Psoas muscle (tissue), 8 donors: ENCODE measurements around the gene GP1BA. TPM values are rescaled to one million over a fixed set of nuclear protein-coding genes. Genes with fewer than 3 reads are reported as not detected.

Experiments used
- ATAC-seq, 4 donors: fragments of 200-7000 bp; cut with Tn5 transposase; one replicate each; pipeline ENCODE4 v1.9.1; 2020; ENCODE audit warnings: moderate library complexity in 3 of 4, mild to moderate bottlenecking in 2 of 4
- DNase-seq, 2 donors: peaks; one replicate each; pipeline ENCODE4 v3.0.0-alpha.2; 2020
- H3K27ac ChIP-seq: fragments of 200-600 bp; one replicate; pipeline ENCODE4 v1.8.0; 2022
- H3K27me3 ChIP-seq, 3 donors: fragments of 200-600 bp in 1 of 3; one replicate each; pipeline versions ENCODE4 v1.6.1 to v1.8.0; 2013 to 2022; ENCODE audit warnings: low read length in 2 of 3, mild to moderate bottlenecking in 2 of 3, moderate library complexity in 1 of 3; ENCODE audit not compliant: insufficient read depth in 3 of 3
- H3K36me3 ChIP-seq, 2 donors: fragments of 200-600 bp in 1 of 2; one replicate each; pipeline versions ENCODE4 v1.6.1 to v1.8.0; 2013 to 2022; ENCODE audit warnings: low read depth in 1 of 2, mild to moderate bottlenecking in 1 of 2, moderate library complexity in 1 of 2; ENCODE audit not compliant: insufficient read depth in 1 of 2
- H3K4me1 ChIP-seq: fragments of 200-600 bp; one replicate; pipeline ENCODE4 v1.8.0; 2022
- H3K4me3 ChIP-seq: fragments of 200-600 bp; one replicate; pipeline ENCODE4 v1.8.0; 2022; ENCODE audit warnings: mild to moderate bottlenecking
- H3K9me3 ChIP-seq: fragments of 200-600 bp; one replicate; pipeline ENCODE4 v1.8.0; 2022
- CTCF ChIP-seq: fragments of 200-600 bp; IDR thresholded peaks from one replicate; pipeline ENCODE4 v1.8.0; 2022; ENCODE audit warnings: antibody characterized with exemption
- WGBS, 3 donors: extraction: QIAGEN DNeasy Blood & Tissue Kit; methylation state at CpG; one replicate each; pipeline versions ENCODE4 v1.1.6 to v1.1.7; 2013; 5-methylcytosine and 5-hydroxymethylcytosine counted together
- intact Hi-C, 2 donors: fragments of 100-400 bp; cut with DNase I; formaldehyde crosslinking; loops; one replicate each; pipeline versions ENCODE4 v1.11.0 to v1.14.2; 2022
- polyA plus RNA-seq, 3 donors: library from polyadenylated mRNA; stranded (reverse); fragments of 200-250 nt; gene quantifications; one replicate each; pipeline ENCODE4 v1.2.3, GENCODE V29; 2013
- total RNA-seq, 4 donors: library from RNA; stranded (reverse); fragmentation: NEBNext Ultra II Directional in 2 of 4; extraction: Animal tissue kit (Norgen Biotek cat#: 25700) in 2 of 4; gene quantifications; one replicate each; pipeline versions ENCODE4 v1.2.1 to v1.2.4, GENCODE V29; 2021 to 2023
- donor health status: healthy with polysubstance abuse.
- donor health status: DM: no; HTN: no; CAD: no; lungs with moderate emphysema.
- donor health status: Bipolar disorder and iron deficiency.
- donor health status: healthy.
- donor health status: DM: yes; HTN: yes; CAD: no.
- donor health status: DM: no; HTN: no; CAD: no.
- donor health status: DM: no; HTN: no; CAD: no.
- donor health status: DM: yes; HTN: yes; CAD: no.

The GP1BA gene
- total and polyA plus RNA-seq, 7 donors: 0.04 to 0.10 (median 0.05) TPM; not detected in 4

- H3K9me3 ChIP-seq: no peaks in the 10 kb centered on the region
- intact Hi-C loops: loop anchor here (5.0 to 10.0 kb wide), 3 partner anchors 163 to 335 kb away; partner anchors contain the start of genes ARRB2 (in 1 of the 2) and GGT6 (in 1 of the 2)
- ATAC-seq: peak; percentile 30 to 60 (median 47)
- DNase-seq: peak; percentile 78 to 83
- peaks cover 0 to 16% (median 0%) of the 10 kb centered on the region in 3 donors for H3K27me3 ChIP-seq
- H3K36me3 ChIP-seq: peaks cover 0 to 28% of the 10 kb centered on the region in 2 donors
- H3K27ac ChIP-seq: no peak within 1 kb of the TSS
- peak within 1 kb of the TSS; percentile 64 for H3K4me3 ChIP-seq
- peaks cover 10% of the 10 kb centered on the region for H3K4me1 ChIP-seq
- TF ChIP-seq CTCF: no peak
- 11 to 26% (median 23%) methylated on average over 52 to 60 of the region's 60 CpGs for WGBS, 3 donors
These were observed 32.5 kb upstream of the GP1BA start, which contains the start of gene C17orf107 for GRCh38 chr17:4899341-4900230. TSS of gene C17orf107 (plus strand) at chr17:4899536. CDS start at chr17:4899763, 227 bp downstream.

- H3K4me1 ChIP-seq: peaks cover 10% of the 10 kb centered on the region
- peak in 1 of 2 donors; percentile 73 for DNase-seq
These were observed 31.6 kb upstream of the GP1BA start for GRCh38 chr17:4900231-4901107.

GRCh38 chr17:4901108-4901647 lies 30.9 kb upstream of the GP1BA start:
- Histone ChIP-seq H3K27me3 (peaks cover 0 to 16% (median 0%) of the 10 kb centered on the region in 3 donors), H3K9me3 (no peaks in the 10 kb centered on the region), H3K27ac (no peak overlapping the region), H3K4me1 (peaks cover 10% of the 10 kb centered on the region), H3K36me3 (peaks cover 0 to 12% of the 10 kb centered on the region in 2 donors), H3K4me3 (peak overlapping the region; percentile 64)
- intact Hi-C loops: loop anchor here (5.0 to 10.0 kb wide), 3 partner anchors 161 to 336 kb away; partner anchors contain the start of genes ARRB2 (in 1 of the 2) and GGT6 (in 1 of the 2)
- ATAC-seq (no peak), DNase-seq (no peak)
- TF ChIP-seq CTCF: no peak
- WGBS, 3 donors: 59 to 74% (median 73%) methylated on average over 34 to 37 of the region's 37 CpGs

More at GRCh38 chr17:4900231-4901107, 31.6 kb upstream of the GP1BA start:
- 43 to 57% (median 53%) methylated on average over 61 to 65 of the region's 65 CpGs for WGBS, 3 donors
- H3K27ac ChIP-seq: no peak overlapping the region
- H3K27me3 ChIP-seq: peaks cover 0 to 16% (median 0%) of the 10 kb centered on the region in 3 donors
- intact Hi-C loops: loop anchor here (5.0 to 10.0 kb wide), 3 partner anchors 162 to 336 kb away; partner anchors contain the start of genes ARRB2 (in 1 of the 2) and GGT6 (in 1 of the 2)
- H3K4me3 ChIP-seq: peak overlapping the region; percentile 64
- TF ChIP-seq CTCF: no peak
- H3K9me3 ChIP-seq: no peaks in the 10 kb centered on the region
- no peak for ATAC-seq
- peaks cover 0 to 19% of the 10 kb centered on the region in 2 donors for H3K36me3 ChIP-seq
